GM21360 (cell line): ENCODE data around the gene IQGAP3.
"Not testable (repeated sequence)": the region's sequence is repeated elsewhere in the genome, so short reads cannot be mapped to it uniquely, and the experiment has no call there.

Experiments
- ATAC-seq: cut with Tn5 transposase; IDR thresholded peaks from one replicate; pipeline ENCODE4 v1.9.1; 2021; ENCODE audit warnings: mild to moderate bottlenecking, moderate library complexity; ENCODE audit not compliant: unreplicated experiment

Gene IQGAP3

DNA sequence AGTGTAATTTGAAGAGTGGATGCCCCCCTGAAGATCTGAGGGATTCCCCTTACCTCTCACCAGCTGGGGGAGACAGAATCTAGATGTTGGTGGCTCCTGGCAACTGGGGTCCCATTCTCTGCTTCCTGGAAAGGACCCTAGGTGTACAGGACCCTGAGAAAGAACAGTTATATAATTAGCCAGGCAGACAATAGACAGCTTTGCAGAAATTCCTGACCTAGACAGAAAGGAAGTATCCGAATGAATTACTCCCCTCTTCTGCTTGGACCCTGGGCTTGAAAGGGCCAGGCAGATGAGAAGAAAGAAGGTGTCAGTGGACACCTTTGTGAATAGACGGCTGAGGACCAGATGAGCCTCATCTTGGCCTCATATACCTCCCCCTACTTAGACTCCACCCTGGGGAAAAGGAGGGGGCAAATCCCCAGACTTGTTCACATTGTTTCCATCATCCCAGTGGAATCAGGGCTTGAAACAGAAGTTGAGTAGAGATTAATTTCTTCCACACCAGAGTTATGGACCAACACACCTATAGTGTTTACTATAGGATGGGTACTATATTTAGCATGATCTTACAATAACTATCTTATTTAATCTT is 1.8 kb upstream of the IQGAP3 start:
- no peak for ATAC-seq

DNA sequence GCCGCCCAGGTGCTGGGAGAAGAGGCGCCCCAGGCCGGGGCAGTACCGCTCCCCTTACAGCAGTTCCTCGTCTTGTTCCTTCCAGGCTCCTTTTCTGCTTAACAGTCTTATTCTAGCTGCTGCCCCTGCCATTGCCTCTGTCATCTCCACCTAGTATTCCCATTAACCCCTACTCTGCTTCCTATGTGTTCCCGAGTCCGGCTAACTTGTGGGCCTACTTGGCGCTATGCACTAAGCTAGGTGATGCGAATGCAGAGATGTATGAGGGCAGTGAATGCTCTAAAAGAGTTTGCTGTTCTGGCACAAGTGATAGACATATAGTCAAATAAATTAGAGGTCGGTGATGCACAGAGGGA is 276 bp upstream of the IQGAP3 start:
- no peak for ATAC-seq

DNA sequence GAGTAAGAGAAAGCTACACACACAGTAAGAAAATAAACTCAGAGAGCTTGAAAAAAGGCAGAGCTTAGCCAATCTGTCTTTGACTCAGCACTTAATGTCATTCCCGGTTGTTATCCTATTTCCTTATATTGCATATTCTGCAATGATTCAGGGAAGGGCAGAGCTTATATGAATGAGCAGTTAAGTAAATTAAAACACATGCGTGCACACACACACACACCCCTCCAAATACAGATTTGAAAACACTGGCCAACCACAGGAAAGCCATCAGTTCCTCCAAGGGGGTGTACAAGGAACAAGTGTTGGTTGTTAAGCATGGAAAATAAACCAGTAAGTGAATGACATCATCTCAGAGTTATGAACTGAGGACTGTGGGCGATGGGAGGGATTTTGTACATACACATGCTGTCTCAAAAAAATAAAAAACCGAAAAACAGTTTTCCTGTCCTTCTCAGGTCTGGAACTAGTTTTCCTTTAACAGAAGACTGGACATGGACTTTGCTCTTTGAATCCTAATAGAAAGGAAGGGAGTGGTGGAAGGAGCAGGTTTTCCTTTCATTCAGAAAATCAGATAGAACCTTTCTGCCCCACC is 1.0 kb downstream of the IQGAP3 start:
- ATAC-seq = no peak

DNA sequence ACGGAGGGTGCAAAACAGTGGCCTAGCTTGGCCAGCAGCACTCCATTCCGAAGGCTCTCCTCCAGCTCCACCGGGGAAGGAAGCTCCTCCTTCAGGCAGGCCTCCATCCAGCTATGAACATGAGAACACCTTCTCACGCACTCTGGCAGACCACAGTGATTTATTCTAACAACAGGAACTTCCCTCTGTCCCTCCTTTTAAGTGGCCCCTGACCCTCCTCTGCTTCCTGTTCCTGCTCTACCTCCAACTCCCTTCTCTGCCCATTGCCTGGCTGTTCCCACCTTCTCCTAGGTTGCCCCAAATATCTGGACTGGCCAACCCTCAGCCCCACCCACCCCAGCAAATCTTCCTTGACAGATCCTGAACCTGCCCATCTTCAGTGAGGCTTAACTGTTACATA is 5.9 kb downstream of the IQGAP3 start:
- ATAC-seq = no peak

DNA sequence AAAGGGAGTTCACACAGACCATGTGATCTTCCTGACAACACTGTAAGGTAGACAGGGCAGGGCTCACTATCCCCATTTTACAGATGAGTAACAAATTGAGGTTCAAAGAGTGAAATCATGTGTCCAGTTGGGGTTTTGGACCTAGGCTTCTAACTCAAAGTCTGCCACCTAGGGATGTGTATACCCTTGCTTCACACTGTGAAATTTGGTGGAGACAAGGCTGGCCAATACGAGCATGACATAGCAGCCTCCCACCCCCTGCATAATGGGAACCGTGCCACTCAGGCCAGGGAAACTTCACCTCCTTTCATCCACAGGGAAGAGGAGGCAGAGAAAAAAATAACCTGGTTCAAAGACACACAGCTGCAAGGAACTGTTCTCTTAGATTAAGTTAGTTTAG is 6.8 kb downstream of the IQGAP3 start:
- ATAC-seq = no peak

DNA sequence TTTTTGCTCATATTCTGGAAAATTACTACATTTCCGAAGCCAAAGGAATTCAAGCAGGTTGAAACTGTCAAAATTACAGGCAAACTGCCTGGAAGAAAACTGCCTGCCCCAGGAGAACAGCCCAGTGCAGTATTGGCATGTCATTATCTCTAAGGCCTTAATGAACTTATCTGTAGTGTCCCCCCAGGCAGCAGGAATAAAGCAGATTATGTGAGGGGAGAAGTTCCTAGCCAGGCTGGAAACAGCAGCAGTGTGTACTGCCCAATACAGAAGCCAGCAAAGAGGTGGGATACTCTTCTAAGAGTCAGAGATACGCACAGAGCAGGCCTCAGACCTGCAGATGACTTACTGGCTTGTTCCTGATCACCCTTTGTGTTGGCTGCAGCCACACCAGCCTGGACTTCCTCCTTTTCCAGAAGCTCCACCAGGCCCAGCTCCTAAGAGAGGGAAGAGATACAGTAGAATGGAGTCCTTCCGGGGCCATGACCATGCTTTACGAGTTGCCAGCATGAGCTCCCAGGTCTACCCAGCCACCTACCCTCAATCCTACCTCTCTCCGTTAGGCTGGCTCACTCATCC is 11.7 kb downstream of the IQGAP3 start:
- ATAC-seq = no peak

DNA sequence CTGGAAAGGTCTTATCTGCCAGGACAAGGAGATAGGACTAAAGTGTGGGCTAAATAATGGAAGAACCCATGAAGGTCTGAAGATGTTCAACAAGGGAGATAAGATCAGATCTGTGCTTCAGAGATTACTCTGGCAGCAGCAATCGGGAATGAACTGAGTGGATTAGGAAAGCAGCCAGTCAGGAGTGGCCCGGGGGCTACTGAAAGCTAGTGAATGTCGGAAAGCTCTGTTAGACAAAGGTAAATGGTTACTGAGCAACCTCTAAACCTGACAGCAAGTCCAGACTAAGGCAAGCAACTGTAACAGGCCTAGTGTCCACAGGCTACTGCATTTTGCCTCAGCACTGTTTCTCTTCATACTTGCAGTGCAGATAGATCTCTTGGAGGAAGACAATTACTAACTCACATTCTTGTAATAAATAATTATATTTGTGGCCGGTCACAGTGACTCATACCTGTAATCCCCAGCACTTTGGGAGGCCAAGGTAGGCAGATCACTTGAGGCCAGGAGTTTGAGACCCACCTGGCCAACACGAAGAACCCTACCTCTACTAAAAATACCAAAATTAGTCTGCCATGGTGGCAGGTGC is 12.5 kb downstream of the IQGAP3 start:
- no peak for ATAC-seq

DNA sequence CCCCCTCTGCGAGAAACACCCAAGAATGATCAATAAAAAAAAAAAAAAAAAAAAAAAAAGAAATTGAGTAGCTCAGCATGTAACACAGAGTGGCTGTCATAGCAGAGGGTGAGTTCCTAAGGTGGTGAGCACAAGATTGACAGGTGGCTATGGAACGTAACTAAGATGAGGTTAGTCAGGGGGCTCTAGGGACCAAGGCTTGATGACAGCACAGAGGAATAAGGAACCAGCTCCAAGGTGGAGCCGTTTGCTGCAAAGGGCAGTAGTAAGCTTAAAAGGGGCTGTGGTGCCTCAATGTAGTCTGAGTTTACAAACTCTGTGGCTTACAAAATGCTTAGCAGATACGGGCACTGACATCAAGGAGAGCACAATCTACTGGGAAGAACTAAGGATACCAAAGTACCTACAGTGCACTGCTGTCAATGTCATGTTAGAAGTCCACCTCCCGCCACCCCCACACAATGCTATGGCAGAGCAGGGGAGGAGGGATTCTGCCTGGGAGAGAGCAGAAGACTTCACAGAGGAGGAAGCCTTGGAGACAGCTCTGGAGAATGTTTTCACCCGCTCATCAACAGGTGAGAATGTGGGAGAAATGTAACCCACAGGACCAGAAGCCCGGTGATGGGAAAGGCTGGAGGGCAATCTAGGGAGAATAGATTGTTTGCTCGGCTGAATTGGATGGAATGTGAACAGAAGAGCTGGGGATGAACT is 13.1 kb downstream of the IQGAP3 start:
- ATAC-seq = no peak

DNA sequence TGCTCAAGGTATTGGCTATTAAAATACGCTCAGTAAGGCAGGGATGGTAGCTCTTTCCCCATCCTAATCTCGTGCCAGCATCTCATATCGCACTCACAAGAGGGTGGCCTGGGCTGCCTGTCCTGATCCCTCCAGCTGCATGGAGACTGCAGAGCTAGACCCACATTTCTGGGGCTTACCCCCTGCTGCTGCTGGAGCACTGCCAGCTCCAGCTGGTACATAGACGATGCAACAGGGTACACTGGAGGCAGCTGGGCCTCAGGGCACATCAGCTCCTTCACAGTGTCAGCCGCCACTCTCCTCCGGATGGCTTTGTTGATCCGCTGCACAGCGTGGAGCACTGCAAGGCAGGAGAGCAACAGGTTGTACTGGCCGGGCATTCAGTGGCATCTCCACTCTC is 16.0 kb downstream of the IQGAP3 start:
- no peak for ATAC-seq

DNA sequence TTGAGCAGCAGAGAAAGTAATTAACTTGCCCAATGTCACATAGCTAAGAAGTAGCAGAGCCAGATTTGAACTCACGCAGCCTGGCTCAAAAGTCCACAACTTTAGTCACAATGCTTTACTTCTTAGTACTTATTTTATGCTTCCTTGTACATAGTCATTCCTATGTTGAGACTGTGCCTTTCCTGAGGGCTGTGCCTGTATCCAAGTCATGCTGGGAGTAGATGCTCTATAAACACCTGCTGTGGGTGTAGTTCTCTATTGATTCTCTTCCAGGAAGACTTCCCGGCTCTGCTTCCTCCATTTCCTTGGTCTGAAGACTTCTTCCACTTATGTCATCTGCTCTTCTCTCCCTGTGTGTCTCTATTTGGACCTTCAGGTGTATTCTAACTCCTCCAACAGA is 16.6 kb downstream of the IQGAP3 start:
- no peak for ATAC-seq

DNA sequence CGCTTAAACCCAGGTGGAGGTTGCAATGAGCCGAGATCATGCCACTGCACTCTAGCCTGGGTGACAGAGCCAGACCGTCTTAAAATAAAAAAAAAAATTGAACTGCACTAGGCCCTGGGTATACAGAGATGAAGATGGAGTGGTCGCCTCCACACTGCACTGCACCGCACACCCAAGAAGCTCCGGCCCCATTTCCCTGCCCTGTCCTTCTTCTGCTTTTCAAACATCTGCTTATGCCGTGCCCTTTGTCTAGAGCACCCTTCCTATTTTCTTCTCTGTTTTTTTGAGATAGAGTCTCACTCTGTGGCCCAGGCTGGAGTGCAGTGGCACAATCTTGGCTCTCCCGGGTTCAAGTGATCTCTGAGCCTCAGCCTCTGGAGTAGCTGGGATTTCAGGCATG is 17.4 kb downstream of the IQGAP3 start:
- ATAC-seq = no peak

DNA sequence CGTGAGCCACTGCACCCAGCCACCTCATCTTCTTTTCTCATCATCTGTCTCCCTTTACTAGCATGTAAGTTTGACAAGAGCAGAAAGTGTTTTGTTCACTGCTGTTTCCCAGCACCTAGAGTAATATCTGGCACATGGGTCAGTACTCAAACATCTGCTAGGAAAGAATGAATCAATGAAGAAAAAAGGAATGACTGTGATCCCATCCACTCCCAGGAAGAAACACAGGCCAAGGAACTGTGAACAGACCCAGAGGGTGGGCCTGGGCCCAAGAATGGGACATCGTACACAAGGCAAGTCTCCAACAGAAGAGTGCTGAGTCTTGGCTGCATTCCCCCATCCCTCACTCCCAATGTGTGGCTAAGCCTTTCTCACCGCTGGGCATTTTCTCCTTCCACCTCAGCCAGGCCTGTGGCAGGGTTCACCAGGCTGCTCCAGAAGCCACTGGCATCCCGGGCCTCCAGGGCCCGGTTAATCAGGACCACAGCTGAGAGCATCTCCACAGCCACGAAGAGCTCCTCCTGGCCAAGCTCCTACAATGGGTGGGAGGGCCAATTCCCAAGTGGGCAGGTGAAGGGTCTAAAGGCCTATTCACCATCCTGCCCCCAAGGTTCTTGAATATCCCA is 18.4 kb downstream of the IQGAP3 start:
- ATAC-seq = no peak

DNA sequence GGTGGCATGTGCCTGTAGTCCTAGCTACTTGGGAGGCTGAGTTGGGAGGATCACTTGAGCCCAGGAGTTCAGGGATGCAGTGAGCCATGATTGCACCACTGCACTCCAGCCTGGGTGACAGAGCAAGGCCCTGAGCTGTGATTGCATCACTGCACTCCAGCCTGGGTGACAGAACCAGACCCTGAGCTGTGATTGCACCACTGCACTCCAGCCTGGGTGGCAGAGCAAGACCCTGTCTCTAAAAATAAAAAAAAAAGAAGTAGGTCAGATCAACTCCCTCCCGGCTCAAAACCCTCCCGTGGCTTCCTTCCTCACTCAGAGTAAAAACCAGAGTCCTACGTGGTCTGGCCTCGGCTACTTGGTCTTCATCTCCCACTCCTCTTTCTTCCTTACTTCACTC is 19.4 kb downstream of the IQGAP3 start:
- ATAC-seq = not testable (repeated sequence)

DNA sequence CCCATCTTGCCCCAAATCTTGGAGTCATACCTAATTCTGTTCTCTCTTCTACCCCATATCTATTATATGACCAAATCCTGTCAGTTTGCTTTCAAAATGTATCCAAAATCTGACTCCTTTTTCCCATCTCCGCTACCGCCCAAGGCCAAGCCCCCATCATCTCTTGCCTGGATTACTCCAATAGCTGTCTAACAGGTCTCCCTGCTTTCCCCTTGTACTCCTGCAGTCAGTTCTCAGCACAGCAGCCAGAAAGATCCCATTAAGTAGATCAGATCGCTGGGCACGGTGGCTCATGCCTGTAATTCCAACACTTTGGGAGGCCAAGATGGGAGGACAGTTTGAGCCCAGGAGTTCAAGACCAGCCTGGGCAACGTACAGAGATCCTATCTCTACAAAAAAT is 19.8 kb downstream of the IQGAP3 start:
- ATAC-seq = no peak

DNA sequence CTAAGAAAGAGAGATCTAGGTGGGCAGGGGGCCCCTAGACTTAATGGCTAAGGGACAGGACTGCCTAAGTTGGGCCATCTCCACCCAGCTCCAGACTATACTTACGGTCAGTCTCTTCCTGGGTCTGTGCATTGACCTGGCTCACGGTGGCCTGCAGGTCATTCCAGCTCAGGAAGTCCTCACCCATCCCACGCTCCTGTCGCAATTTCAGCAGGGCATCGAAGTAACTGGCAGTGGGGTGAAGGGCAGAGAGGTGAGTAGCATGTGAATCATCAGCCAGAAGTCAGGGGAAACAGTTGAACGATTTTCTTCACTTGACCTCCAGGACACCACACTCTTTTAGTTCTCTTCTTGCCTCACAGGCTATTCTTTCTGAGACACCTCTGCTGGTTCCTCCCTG is 20.5 kb downstream of the IQGAP3 start:
- no peak for ATAC-seq

DNA sequence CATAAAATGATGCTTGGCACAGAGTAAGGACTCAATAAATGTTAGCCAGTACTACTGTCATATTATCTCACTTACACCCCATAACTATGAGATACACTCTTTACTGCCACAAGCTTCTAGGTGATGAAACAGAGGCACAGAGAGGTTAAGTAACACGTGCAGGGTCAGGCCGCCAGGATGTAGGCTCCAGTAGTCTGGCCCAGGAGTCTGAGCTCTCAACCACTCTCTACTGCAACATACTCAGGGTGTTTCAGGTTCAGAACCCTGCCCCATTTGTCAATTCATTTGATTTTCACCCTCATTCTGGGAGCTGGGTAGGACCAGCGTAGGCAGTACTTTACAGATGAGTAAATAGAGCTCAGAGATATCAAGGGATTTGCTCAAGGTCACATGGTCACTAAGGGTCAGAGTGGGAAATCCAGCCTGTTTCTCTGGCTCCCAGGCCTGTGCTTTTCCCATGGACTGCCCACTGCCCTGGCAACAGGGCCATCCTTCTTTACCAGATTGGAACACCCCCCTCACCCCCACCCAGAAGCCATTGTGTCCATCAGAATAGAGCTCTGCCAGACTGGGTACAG is 21.2 kb downstream of the IQGAP3 start:
- no peak for ATAC-seq

DNA sequence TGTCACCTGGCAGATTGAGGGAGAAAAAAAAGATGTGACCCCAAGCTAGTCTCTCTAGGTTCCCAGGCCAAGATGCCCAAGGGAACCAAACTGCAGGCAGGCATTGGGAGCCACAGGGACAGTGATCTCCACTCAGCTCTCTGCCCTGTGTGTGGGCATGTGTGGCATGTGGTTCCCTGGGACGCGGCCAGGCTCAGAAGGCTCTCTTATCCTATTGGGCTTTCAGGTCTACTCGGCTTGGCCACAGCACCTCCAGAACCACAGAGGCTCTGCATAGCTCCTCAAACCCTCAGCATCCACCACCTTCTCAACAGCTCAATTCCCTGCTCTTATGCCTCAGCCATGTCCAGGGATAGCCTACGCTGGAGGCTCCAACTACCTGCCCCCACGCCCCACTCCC is 22.0 kb downstream of the IQGAP3 start:
- ATAC-seq = no peak

DNA sequence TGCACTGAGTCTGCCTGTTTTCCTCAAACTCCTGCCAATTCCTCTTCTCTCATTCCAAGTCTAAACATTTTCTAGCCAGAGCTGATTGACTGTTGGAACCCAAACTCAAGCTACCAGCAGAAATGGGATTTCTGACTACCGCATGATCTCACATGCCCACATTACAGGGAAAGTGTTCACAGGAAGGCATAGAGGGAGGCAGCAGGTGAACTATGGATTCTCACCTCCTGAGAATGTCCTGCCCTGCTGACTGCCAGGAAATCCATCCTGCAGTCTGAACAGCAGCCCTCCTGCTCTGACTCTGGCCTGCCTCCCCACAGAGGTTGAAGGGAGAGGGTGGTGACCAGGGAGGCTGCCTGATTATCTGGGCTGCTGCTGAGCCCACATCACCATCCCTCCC is 22.5 kb downstream of the IQGAP3 start:
- ATAC-seq = no peak

DNA sequence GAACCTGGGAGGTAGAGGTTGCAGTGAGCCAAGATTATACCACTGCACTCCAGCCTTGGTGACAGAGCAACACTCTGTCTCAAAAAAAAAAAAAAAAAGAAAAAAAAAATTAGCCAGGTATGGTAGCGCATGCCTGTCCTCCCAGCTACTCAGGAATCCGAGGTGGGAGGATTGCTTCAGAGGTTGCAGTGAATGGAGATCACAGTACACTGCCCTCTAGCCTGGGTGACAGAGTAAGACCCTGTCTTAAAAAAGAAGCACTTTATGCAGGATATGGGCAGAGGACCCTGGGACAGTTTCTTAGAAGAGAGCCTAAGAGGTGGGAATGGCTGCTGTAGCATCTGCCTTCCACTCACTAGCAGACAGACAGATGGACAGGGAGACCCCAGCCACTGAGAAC is 23.0 kb downstream of the IQGAP3 start:
- no peak for ATAC-seq

DNA sequence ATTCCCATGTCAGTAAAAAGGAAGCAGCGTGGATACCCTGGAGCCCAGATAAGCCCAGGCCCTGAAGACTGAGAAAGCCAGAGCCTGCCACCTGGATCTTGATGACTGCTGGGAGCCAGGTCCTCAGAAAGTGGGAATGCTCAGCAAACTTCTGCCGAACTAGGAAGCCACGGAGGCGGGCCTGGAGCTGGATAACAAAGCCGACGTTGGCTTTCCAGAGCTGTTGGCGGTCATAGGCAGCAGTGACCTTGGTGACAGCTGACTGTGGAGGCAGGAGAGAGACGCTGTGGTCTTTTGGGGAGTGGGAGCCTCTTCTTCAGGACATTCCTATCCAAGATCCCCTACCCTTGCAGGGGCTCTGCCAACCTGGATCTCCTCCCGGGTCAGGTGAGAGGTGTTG is 24.4 kb downstream of the IQGAP3 start:
- no peak for ATAC-seq

DNA sequence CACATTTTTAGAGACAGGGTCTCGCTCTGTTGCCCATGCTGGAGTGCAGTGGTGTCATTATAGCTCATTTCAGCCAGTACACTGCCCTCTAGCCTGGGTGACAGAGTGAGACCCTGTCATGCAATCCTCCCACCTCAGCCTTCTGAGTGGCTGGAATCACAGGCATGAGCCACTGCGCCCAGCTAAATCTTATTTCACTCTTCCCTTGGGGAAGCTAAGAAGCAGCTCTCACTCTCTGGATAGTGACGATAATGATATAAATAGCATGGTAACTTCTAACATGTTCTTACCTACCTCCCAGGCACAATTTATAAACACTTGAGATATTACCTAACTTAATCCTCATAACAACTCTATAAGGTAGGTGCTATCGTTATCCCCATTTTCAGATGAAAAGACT is 24.9 kb downstream of the IQGAP3 start:
- no peak for ATAC-seq
